Dermis microvascular lymphatic vessel endothelial cell (primary cell): Measurements from ENCODE around the gene TIMP2. TPM values are rescaled to one million over a fixed set of nuclear protein-coding genes. Genes with fewer than 3 reads are reported as not detected.

ENCODE experiments used
- DNase-seq, 2 donors: peaks; one replicate each; pipeline versions ENCODE4 v3.0.0 to v3.0.0-alpha.2; 2010; ENCODE audit warnings: low read depth in 2 of 2
- total RNA-seq: library from RNA; depleted of rRNA; stranded (reverse); fragments of >200 nt; gene quantifications from 2 replicates; pipeline ENCODE4 v1.2.1, GENCODE V29; 2014

TIMP2 gene
- total RNA-seq, 1 donor from 2014 or later: 34.5 TPM

- peak; percentile 88 to 92 for DNase-seq
Observed at GRCh38 chr17:78818932-78819331, 106.3 kb downstream of the TIMP2 start.

GRCh38 chr17:78818152-78818846, 106.9 kb downstream of the TIMP2 start:
- DNase-seq: no peak

- no peak for DNase-seq
Observed at GRCh38 chr17:78817123-78817522, 108.1 kb downstream of the TIMP2 start.

- DNase-seq: no peak
Observed at GRCh38 chr17:78815696-78816095, 109.5 kb downstream of the TIMP2 start.

GRCh38 chr17:78812855-78813254, 112.3 kb downstream of the TIMP2 start:
- no peak for DNase-seq

- no peak for DNase-seq
Observed at GRCh38 chr17:78808163-78808562, 117.0 kb downstream of the TIMP2 start.

- DNase-seq: no peak
Observed at GRCh38 chr17:78806451-78806850, 118.7 kb downstream of the TIMP2 start.

- peak in 1 of 2 donors; percentile 11 for DNase-seq
Observed at GRCh38 chr17:78805301-78805700, 119.9 kb downstream of the TIMP2 start.

GRCh38 chr17:78804777-78805176, 120.4 kb downstream of the TIMP2 start:
- peak in 1 of 2 donors; percentile 52 for DNase-seq

- no peak for DNase-seq
Observed at GRCh38 chr17:78803186-78803845, 121.9 kb downstream of the TIMP2 start.

Other genes starting within 250 kb of the TIMP2 start
- gene CYTH1, start 143.1 kb downstream of the TIMP2 start, total RNA-seq: 15.4 and 22.9 TPM in 2 replicates
- 7.8 and 18.2 TPM in 2 replicates for gene USP36, start 84.6 kb downstream of the TIMP2 start, total RNA-seq
- 0.64 and 2.3 TPM in 2 replicates for gene CEP295NL, start 22.2 kb downstream of the TIMP2 start, total RNA-seq
- 1.4 and 2.8 TPM in 2 replicates for gene LGALS3BP, start 54.5 kb upstream of the TIMP2 start, total RNA-seq
- gene CANT1, start 84.4 kb upstream of the TIMP2 start, total RNA-seq: 40.3 and 53.5 TPM in 2 replicates
- gene C1QTNF1, start 98.8 kb upstream of the TIMP2 start, total RNA-seq: 8.3 and 10.7 TPM in 2 replicates
- gene ENGASE, start 149.4 kb upstream of the TIMP2 start, total RNA-seq: 6.9 and 7.7 TPM in 2 replicates